Endothelial cell of umbilical vein (primary cell): Measurements from ENCODE around the gene RELT. TPM values are rescaled to one million over a fixed set of nuclear protein-coding genes. Genes with fewer than 3 reads are reported as not detected.
"Not testable (repeated sequence)": the region's sequence is repeated elsewhere in the genome, so short reads cannot be mapped to it uniquely, and the experiment has no call there.

Experiments used
- BruUV-seq: library from RNA; stranded (reverse); fragments of 400-500 nt; replicated peaks from 2 replicates; lab custom pipeline; 2021; lab: Mats Ljungman, UMichigan
- CTCF ChIA-PET: fragments of 300-600, 350-600 bp; sonication (Branson Sonifier 250); formaldehyde crosslinking; loops from one replicate; lab custom pipeline; 2021; ENCODE audit warnings: antibody characterized with exemption, inconsistent platforms; lab: Charles Lee
- POLR2A ChIA-PET: fragments of 300-600, 350-600 bp; sonication (Branson Sonifier 250); formaldehyde crosslinking; loops from one replicate; lab custom pipeline; 2021; ENCODE audit warnings: antibody characterized with exemption, inconsistent platforms; lab: Charles Lee
- DNase-seq: peaks from one replicate; pipeline ENCODE4 v3.0.0-alpha.2; 2011; ENCODE audit warnings: low read depth, low spot score
- FAIRE-seq: peaks from 2 replicates; lab custom pipeline; 2011; peaks lifted over from hg19 to GRCh38; lab: Jason Lieb, UNC
- H2AFZ ChIP-seq: 2 replicates; pipeline ENCODE4 v1.6.0; 2012; ENCODE audit warnings: low read depth, low read length, control low read depth, inconsistent platforms
- H3K27ac ChIP-seq: 2 replicates; pipeline ENCODE4 v1.5.1; 2011; ENCODE audit warnings: low read depth, mild to moderate bottlenecking, control low read depth, low read length, moderate library complexity; ENCODE audit not compliant: insufficient read depth
- H3K27me3 ChIP-seq, 2 experiments: 2 replicates each; pipeline versions ENCODE4 v1.6.0 to v1.6.1; 2011; ENCODE audit warnings: low read length in 2 of 2, mixed read lengths in 1 of 2; ENCODE audit not compliant: control insufficient read depth in 2 of 2, insufficient read depth in 2 of 2
- H3K36me3 ChIP-seq, 2 experiments: 2 replicates in 1 of 2; 3 replicates in 1 of 2; pipeline ENCODE4 v1.5.1; 2011; ENCODE audit warnings: low read length in 2 of 2, mild to moderate bottlenecking in 1 of 2, moderate library complexity in 1 of 2; ENCODE audit not compliant: control insufficient read depth in 2 of 2, insufficient read depth in 2 of 2; ENCODE audit errors: extremely low read depth in 1 of 2
- H3K4me1 ChIP-seq: 3 replicates; pipeline ENCODE4 v1.5.1; 2011; ENCODE audit warnings: mild to moderate bottlenecking, low read length; ENCODE audit not compliant: control insufficient read depth, insufficient read depth; ENCODE audit errors: extremely low read depth
- H3K4me2 ChIP-seq: 2 replicates; pipeline ENCODE4 v1.6.1; 2011; ENCODE audit warnings: low read length, control low read depth, mixed read lengths; ENCODE audit not compliant: insufficient read depth
- H3K4me3 ChIP-seq, 3 experiments: fragments of 200-600 bp in 1 of 3; sonication (generic), shearing (Covaris generic) in 1 of 3; replicated peaks in 1 of 3; 2 replicates each; pipeline ENCODE4 v1.5.1; 2011 to 2016; ENCODE audit warnings: control low read depth in 3 of 3, low read length in 3 of 3, mild to moderate bottlenecking in 2 of 3, inconsistent platforms in 1 of 3, low read depth in 1 of 3, moderate library complexity in 1 of 3; ENCODE audit not compliant: insufficient read depth in 1 of 3
- H3K79me2 ChIP-seq: 2 replicates; pipeline ENCODE4 v1.6.0; 2012; ENCODE audit warnings: low read length, inconsistent platforms; ENCODE audit not compliant: control insufficient read depth, insufficient read depth
- H3K9ac ChIP-seq: replicated peaks from 2 replicates; pipeline ENCODE3; 2011; ENCODE audit warnings: low read length, control low read depth; ENCODE audit not compliant: insufficient read depth; ENCODE audit errors: extremely low read depth
- H3K9me1 ChIP-seq: replicated peaks from 3 replicates; pipeline ENCODE4 v1.6.0; 2011; ENCODE audit warnings: mild to moderate bottlenecking, low read length; ENCODE audit not compliant: control insufficient read depth, insufficient read depth; ENCODE audit errors: extremely low read depth
- H3K9me3 ChIP-seq: replicated peaks from 2 replicates; pipeline ENCODE4 v1.5.1; 2012; ENCODE audit warnings: low read length, inconsistent platforms; ENCODE audit not compliant: control insufficient read depth, insufficient read depth
- H4K20me1 ChIP-seq: replicated peaks from 2 replicates; pipeline ENCODE3; 2011; ENCODE audit warnings: mild to moderate bottlenecking, low read length; ENCODE audit not compliant: control insufficient read depth, insufficient read depth; ENCODE audit errors: extremely low read depth
- EZH2 ChIP-seq: IDR thresholded peaks from 2 replicates; pipeline ENCODE4 v1.6.1; 2012; ENCODE audit warnings: borderline replicate concordance, low read depth, mild to moderate bottlenecking, moderate library complexity, low read length, inconsistent platforms; ENCODE audit not compliant: severe bottlenecking
- FOS ChIP-seq: IDR thresholded peaks from 2 replicates; pipeline ENCODE4 v1.6.1; 2011; ENCODE audit warnings: mild to moderate bottlenecking, low read length, moderate library complexity, borderline replicate concordance; ENCODE audit not compliant: insufficient read depth
- GATA2 ChIP-seq: IDR thresholded peaks from 2 replicates; pipeline ENCODE4 v1.7.0; 2011; ENCODE audit warnings: low read depth, mild to moderate bottlenecking, moderate library complexity, mixed read lengths, low read length; ENCODE audit not compliant: insufficient read length, insufficient read depth
- JUN ChIP-seq: IDR thresholded peaks from 2 replicates; pipeline ENCODE4 v1.6.1; 2011; ENCODE audit warnings: borderline replicate concordance, low read depth; ENCODE audit not compliant: insufficient read length, insufficient read depth
- MYC ChIP-seq: IDR thresholded peaks from one replicate; pipeline ENCODE4 v1.6.1; 2011; ENCODE audit warnings: mild to moderate bottlenecking, low read depth, low read length
- POLR2A ChIP-seq: IDR thresholded peaks from 2 replicates; pipeline ENCODE4 v1.6.1; 2012; ENCODE audit warnings: low read depth, mild to moderate bottlenecking, control low read depth, low read length
- POLR2AphosphoS5 ChIP-seq: IDR thresholded peaks from 2 replicates; pipeline ENCODE4 v1.6.1; 2012; ENCODE audit warnings: low read depth, mild to moderate bottlenecking, control low read depth, low read length, moderate library complexity; ENCODE audit not compliant: insufficient read depth
- dilution Hi-C: fragments of 300-500 bp; cut with MboI; formaldehyde crosslinking; loops from one replicate; pipeline ENCODE4 v1.15.0; 2019; ENCODE audit warnings: low sequenced_read_pairs; ENCODE audit not compliant: extremely low pct_ligation_motif_present
- intact Hi-C: fragments of 100-400 bp; cut with micrococcal nuclease; formaldehyde crosslinking; loops from one replicate; pipeline ENCODE4 v1.10.0; 2022
- polyA plus RNA-seq, 4 experiments: library from polyadenylated mRNA; depleted of rRNA in 3 of 4; stranded (reverse) in 3 of 4; unstranded in 1 of 4; fragments of >200 nt; gene quantifications; 2 replicates each; pipeline versions ENCODE4 v1.2.1 to v1.2.3, GENCODE V29; 2011 to 2012; ENCODE audit warnings: missing spikeins in 1 of 4
- total RNA-seq: library from RNA; stranded (reverse); gene quantifications from 2 replicates; pipeline ENCODE4 v1.2.3, GENCODE V29; 2021
- TF ChIP-seq, protein P1 (sequence below): IDR thresholded peaks from 2 replicates; pipeline ENCODE4 v1.6.1; 2011; ENCODE audit not compliant: insufficient read depth, insufficient read length
- TF ChIP-seq, protein P2 (sequence below), 2 donors: IDR thresholded peaks; 1 replicate in 1 of 2; 2 replicates in 1 of 2; pipeline ENCODE4 v1.5.1; 2011; ENCODE audit warnings: low read length in 2 of 2, mild to moderate bottlenecking in 2 of 2, moderate library complexity in 2 of 2, control low read depth in 1 of 2, inconsistent platforms in 1 of 2, low read depth in 1 of 2; ENCODE audit not compliant: insufficient read depth in 1 of 2; ENCODE audit errors: extremely low read depth in 1 of 2

RELT gene
- total and polyA plus RNA-seq, 2 donors (not counting 3 experiments of a cell fraction or from before 2014, with no cell fraction given): 6.7 to 13.1 TPM

DNA sequence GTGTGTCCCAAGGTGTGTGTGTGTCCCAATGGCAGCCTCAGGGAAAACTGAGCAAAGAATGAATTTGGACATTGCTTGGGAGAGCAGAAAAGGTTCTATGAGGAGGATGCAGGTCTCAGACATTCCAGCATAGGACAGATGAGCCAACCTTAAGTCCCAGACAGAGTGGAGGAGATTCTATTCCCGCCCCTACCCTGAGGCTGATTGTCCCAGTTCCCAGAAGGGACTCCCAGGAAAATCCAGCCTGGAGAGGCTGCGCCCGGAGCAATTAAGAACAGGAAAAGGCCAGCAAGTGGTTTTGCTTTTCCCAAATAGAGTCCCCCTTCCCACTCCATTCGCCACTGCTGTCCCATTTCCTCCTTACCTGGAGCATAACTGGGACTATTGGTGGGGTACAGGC is 54.1 kb downstream of the RELT start:
- Histone ChIP-seq H3K27me3 (no peaks in the 10 kb centered on the region), H3K79me2 (no peaks in the 10 kb centered on the region), H3K4me3 (no peak overlapping the region), H3K4me1 (no peaks in the 10 kb centered on the region), H3K9me1 (no peaks in the 10 kb centered on the region), H3K36me3 (no peaks in the 10 kb centered on the region), H4K20me1 (no peaks in the 10 kb centered on the region), H3K4me2 (no peak overlapping the region), H2AFZ (no peak overlapping the region), H3K9ac (no peak overlapping the region), H3K9me3 (no peaks in the 10 kb centered on the region), H3K27ac (no peak overlapping the region)
- POLR2A ChIA-PET: no interaction called here
- intact Hi-C loops (no loop called here), dilution Hi-C loops (no loop called here)
- DNase-seq (no peak), FAIRE-seq (no peak)
- no peak for TF ChIP-seq EZH2
- BruUV-seq: no TSS peak
- CTCF ChIA-PET: no interaction called here

DNA sequence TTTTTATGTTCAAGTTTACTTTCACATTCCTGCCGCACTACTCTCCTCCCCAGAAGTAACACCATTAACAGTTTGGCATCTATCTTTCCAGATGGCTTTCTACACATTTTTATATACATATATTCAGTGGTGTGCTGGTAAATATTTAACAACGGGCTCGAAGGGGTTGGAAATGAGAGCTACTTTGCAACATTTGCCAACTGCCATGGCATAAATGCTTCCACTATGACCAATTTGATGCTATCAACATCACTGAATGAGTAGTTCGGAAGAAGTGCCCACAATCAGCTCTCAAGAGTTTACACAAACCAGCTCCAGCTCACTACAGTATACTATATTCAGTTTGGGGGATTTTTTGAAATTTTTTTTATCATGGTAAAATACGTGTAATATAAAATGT is 55.2 kb downstream of the RELT start:
- Histone ChIP-seq H3K4me1 (no peaks in the 10 kb centered on the region), H3K4me2 (no peak overlapping the region), H2AFZ (no peak overlapping the region), H3K9ac (no peak overlapping the region), H3K4me3 (no peak overlapping the region), H3K9me1 (no peaks in the 10 kb centered on the region), H4K20me1 (no peaks in the 10 kb centered on the region), H3K9me3 (no peaks in the 10 kb centered on the region), H3K27ac (no peak overlapping the region), H3K36me3 (no peaks in the 10 kb centered on the region), H3K27me3 (no peaks in the 10 kb centered on the region), H3K79me2 (no peaks in the 10 kb centered on the region)
- TF ChIP-seq FOS (no peak), POLR2AphosphoS5 (no peak), GATA2 (no peak), POLR2A (no peak), EZH2 (no peak), JUN (no peak), MYC (no peak)
- TF ChIP-seq, protein P1, sequence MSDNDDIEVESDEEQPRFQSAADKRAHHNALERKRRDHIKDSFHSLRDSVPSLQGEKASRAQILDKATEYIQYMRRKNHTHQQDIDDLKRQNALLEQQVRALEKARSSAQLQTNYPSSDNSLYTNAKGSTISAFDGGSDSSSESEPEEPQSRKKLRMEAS: no peak
- TF ChIP-seq, protein P2, sequence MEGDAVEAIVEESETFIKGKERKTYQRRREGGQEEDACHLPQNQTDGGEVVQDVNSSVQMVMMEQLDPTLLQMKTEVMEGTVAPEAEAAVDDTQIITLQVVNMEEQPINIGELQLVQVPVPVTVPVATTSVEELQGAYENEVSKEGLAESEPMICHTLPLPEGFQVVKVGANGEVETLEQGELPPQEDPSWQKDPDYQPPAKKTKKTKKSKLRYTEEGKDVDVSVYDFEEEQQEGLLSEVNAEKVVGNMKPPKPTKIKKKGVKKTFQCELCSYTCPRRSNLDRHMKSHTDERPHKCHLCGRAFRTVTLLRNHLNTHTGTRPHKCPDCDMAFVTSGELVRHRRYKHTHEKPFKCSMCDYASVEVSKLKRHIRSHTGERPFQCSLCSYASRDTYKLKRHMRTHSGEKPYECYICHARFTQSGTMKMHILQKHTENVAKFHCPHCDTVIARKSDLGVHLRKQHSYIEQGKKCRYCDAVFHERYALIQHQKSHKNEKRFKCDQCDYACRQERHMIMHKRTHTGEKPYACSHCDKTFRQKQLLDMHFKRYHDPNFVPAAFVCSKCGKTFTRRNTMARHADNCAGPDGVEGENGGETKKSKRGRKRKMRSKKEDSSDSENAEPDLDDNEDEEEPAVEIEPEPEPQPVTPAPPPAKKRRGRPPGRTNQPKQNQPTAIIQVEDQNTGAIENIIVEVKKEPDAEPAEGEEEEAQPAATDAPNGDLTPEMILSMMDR (IDR thresholded peaks at IDR 0.05; ENCODE audit: extremely low read depth in 1 of 2, insufficient read depth in 1 of 2, low read depth in 1 of 2, low read length in 2 of 2): no peak
- ChIA-PET POLR2A (no interaction called here), CTCF (no interaction called here)
- intact Hi-C loops: no loop called here
- BruUV-seq: no TSS peak
- no peak for FAIRE-seq
- dilution Hi-C loops: no loop called here
- no peak for DNase-seq

DNA sequence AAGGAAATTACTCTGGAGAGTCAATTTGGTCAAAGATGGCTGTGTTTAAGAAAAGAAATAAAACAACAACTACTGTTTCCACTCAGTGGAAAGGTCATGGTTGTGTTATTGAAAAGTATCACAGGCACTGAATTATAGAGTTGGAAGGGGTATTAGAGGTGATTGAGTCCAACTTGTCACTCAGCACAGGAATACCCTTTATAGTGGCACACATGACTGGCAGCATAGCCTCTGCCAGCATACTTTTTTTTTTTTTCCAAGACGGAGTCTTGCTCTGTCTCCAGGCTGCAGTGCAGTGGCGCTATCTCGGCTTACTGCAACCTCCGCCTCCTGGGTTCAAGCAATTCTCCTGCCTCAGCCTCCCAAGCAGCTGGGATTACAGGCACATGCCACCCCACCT is 60.7 kb downstream of the RELT start:
- H3K36me3 ChIP-seq, H4K20me1 ChIP-seq, intact Hi-C loops, H2AFZ ChIP-seq, H3K27ac ChIP-seq, H3K27me3 ChIP-seq, H3K4me2 ChIP-seq, POLR2A ChIA-PET, dilution Hi-C loops, H3K9ac ChIP-seq, H3K4me3 ChIP-seq, H3K4me1 ChIP-seq, BruUV-seq, H3K79me2 ChIP-seq, FAIRE-seq, H3K9me1 ChIP-seq, H3K9me3 ChIP-seq, DNase-seq: not testable (repeated sequence)
- CTCF ChIA-PET: interaction anchor here (0.6 to 2.8 kb wide), 5 partner anchors 10 to 267 kb away, joined by 3 to 13 read pairs (median 6); no protein-coding TSS in a partner anchor
